SK-N-SH treated with all-trans-retinoic acid at 6 μM for 48 hours (cell line): ENCODE data around the gene PDCD2L.

Experiments used
- CSRNP3 ChIP-seq: fragments of 250-450 bp; sonication (Bioruptor Pico); IDR thresholded peaks from 2 replicates; pipeline ENCODE4 v1.5.1; 2021; ENCODE audit warnings: mild to moderate bottlenecking, moderate library complexity
- ESRRG ChIP-seq: fragments of 250-450 bp; sonication (Bioruptor Pico); IDR thresholded peaks from 2 replicates; pipeline ENCODE4 v1.6.1; 2021; ENCODE audit warnings: mild to moderate bottlenecking
- OSR1 ChIP-seq: fragments of 250-450 bp; sonication (Bioruptor Pico); IDR thresholded peaks from 2 replicates; pipeline ENCODE4 v1.8.0; 2022; ENCODE audit warnings: moderate library complexity, mild to moderate bottlenecking, inconsistent platforms
- PPARA ChIP-seq: fragments of 250-450 bp; sonication (Bioruptor Pico); IDR thresholded peaks from 2 replicates; pipeline ENCODE4 v1.5.0; 2020; ENCODE audit warnings: mild to moderate bottlenecking, borderline replicate concordance
- TCF4 ChIP-seq: fragments of 250-450 bp; sonication (Bioruptor Pico); IDR thresholded peaks from 2 replicates; pipeline ENCODE4 v1.8.0; 2021; ENCODE audit warnings: mild to moderate bottlenecking, moderate library complexity, borderline replicate concordance
- TOX ChIP-seq: fragments of 250-450 bp; sonication (Bioruptor Pico); IDR thresholded peaks from 2 replicates; pipeline ENCODE4 v1.8.0; 2021; ENCODE audit warnings: mild to moderate bottlenecking, moderate library complexity, borderline replicate concordance
- ZC3H10 ChIP-seq: fragments of 250-450 bp; sonication (Bioruptor Pico); IDR thresholded peaks from 2 replicates; pipeline ENCODE4 v1.5.1; 2021; ENCODE audit warnings: mild to moderate bottlenecking, moderate library complexity

- TF ChIP-seq TCF4 (CRISPR knock-in tag) (no peak), PPARA (no peak), TOX (no peak), ESRRG (CRISPR knock-in tag) (no peak), CSRNP3 (no peak), ZC3H10 (no peak), OSR1 (CRISPR knock-in tag) (no peak)
These were observed 49.0 kb upstream of the PDCD2L start for GRCh38 chr19:34355201-34355600.
